OCI-LY1 (cell line): ENCODE data around the gene MAP2K7.

ENCODE experiments used
- EZH2 ChIP-seq: fragments of 200-600 bp; sonication (generic), shearing (Covaris generic); IDR thresholded peaks from 2 replicates; pipeline ENCODE4 v1.8.0; 2017; ENCODE audit warnings: borderline replicate concordance, mixed run types, mild to moderate bottlenecking, antibody characterized with exemption, low read length, moderate library complexity, mixed read lengths
- TF ChIP-seq, protein P1 (sequence below): fragments of 200-600 bp; sonication (generic), shearing (Covaris generic); IDR thresholded peaks from 2 replicates; pipeline ENCODE4 v1.5.1; 2017; ENCODE audit warnings: mild to moderate bottlenecking, antibody characterized with exemption, low read length, moderate library complexity, mixed read lengths

DNA sequence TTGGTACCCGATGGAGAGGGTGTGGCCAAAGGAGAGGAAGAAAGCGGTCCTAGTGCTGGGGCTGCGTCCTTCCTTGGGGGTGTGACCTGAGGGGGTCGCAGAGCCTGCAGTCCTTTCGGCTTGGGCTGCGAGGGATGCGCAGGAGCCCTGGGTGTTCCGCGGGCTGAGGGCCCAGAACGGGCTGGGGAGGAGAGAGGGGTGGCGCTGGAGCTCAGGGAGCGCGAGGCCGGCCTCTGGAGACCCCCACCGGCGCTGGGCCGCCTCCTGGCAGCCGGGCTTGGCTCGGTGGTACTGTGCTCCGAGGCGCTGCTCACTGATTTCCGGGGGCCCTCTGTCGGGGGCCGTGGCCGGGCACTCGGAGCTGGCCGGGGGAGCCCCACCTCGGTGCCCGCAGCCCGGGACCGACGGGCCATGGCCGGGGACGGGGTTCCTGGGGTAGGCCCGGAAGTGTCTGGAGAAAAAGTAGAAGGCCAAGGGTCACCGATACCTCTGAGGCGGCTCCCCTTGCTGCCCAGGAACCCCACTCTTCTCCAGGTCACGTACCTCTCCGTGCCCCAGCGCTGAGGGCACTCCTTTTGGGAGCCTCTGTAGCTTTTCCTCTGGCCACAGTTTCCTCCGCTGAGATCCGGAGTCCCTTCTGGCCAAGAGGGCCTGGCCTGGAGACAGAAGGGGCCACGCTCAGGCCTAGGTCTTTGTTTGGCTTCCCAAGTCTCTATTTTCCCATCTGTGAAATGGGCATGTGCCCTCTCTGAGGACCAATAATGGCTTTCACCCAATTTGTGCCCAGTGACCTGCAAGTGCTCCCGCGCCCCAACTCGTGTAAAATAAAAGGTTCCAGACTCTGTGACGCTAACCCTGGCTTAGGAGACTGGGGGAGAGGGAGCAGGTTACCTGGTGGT, 31.1 kb upstream of the MAP2K7 start:
- TF ChIP-seq, protein P1, sequence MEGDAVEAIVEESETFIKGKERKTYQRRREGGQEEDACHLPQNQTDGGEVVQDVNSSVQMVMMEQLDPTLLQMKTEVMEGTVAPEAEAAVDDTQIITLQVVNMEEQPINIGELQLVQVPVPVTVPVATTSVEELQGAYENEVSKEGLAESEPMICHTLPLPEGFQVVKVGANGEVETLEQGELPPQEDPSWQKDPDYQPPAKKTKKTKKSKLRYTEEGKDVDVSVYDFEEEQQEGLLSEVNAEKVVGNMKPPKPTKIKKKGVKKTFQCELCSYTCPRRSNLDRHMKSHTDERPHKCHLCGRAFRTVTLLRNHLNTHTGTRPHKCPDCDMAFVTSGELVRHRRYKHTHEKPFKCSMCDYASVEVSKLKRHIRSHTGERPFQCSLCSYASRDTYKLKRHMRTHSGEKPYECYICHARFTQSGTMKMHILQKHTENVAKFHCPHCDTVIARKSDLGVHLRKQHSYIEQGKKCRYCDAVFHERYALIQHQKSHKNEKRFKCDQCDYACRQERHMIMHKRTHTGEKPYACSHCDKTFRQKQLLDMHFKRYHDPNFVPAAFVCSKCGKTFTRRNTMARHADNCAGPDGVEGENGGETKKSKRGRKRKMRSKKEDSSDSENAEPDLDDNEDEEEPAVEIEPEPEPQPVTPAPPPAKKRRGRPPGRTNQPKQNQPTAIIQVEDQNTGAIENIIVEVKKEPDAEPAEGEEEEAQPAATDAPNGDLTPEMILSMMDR = no peak
- TF ChIP-seq EZH2 = no peak
